HCT116 (cell line): ENCODE results near the gene PRSS58. TPM values are rescaled to one million over a fixed set of nuclear protein-coding genes. Genes with fewer than 3 reads are reported as not detected.

Source experiments
- ATAC-seq: fragments of 200-7000 bp; cut with Tn5 transposase; 2 replicates; pipeline ENCODE4 v1.9.1; 2020; ENCODE audit warnings: mild to moderate bottlenecking, moderate library complexity
- Bru-seq: library from RNA; stranded (reverse); fragments of 400-500 nt; gene quantifications from one replicate; lab custom pipeline; 2021; lab: Mats Ljungman, UMichigan
- BruChase-seq, 2 experiments: library from RNA; stranded (reverse); fragments of 400-500 nt; gene quantifications; one replicate each; lab custom pipeline; 2021; lab: Mats Ljungman, UMichigan
- BruUV-seq: library from RNA; stranded (reverse); fragments of 400-500 nt; replicated peaks from 2 replicates; lab custom pipeline; 2021; lab: Mats Ljungman, UMichigan
- CTCF ChIA-PET: fragments of 300-600 bp; sonication (Branson Sonifier 250); formaldehyde crosslinking; loops from one replicate; lab custom pipeline; 2021; ENCODE audit warnings: antibody characterized with exemption; lab: Charles Lee
- POLR2A ChIA-PET: fragments of 300-600, 350-600 bp; sonication (Branson Sonifier 250); formaldehyde crosslinking; loops from one replicate; lab custom pipeline; 2021; ENCODE audit warnings: antibody characterized with exemption; lab: Charles Lee
- RAD21 ChIA-PET, 2 experiments: fragments of 300-600 bp; sonication (Branson Sonifier 250); formaldehyde crosslinking; loops; one replicate each; lab custom pipeline; 2023; ENCODE audit warnings: low total read pairs in 2 of 2; ENCODE audit not compliant: uncharacterized antibody in 2 of 2, unreplicated experiment in 2 of 2, low non-redundant PET in 1 of 2; lab: Charles Lee
- DNase-seq: peaks from one replicate; pipeline ENCODE4 v3.0.0-alpha.2; 2010; ENCODE audit warnings: low read depth, low spot score
- H2AFZ ChIP-seq: fragments of 200-600 bp; shearing (Covaris generic), sonication (generic); 2 replicates; pipeline ENCODE4 v1.6.1; 2017; ENCODE audit warnings: low read depth, mixed run types, mixed read lengths, antibody characterized with exemption, low read length; ENCODE audit not compliant: poor library complexity, severe bottlenecking
- H3K27ac ChIP-seq: 2 replicates; pipeline ENCODE4 v1.5.1; 2012; ENCODE audit warnings: low read depth, low read length
- H3K27me3 ChIP-seq: fragments of 200-600 bp; sonication (generic); 2 replicates; pipeline ENCODE4 v1.6.1; 2016; ENCODE audit warnings: mixed run types, low read length, mixed read lengths; ENCODE audit not compliant: insufficient read depth
- H3K36me3 ChIP-seq, 2 experiments: fragments of 200-500 bp in 1 of 2; fragments of 200-600 bp in 1 of 2; sonication (Bioruptor generic) in 1 of 2; sonication (generic) in 1 of 2; 2 replicates each; pipeline versions ENCODE4 v1.5.1 to v1.6.1; 2014 to 2016; ENCODE audit warnings: low read length in 2 of 2, inconsistent platforms in 1 of 2, mixed read lengths in 1 of 2, mixed run types in 1 of 2; ENCODE audit not compliant: insufficient read depth in 2 of 2, control insufficient read depth in 1 of 2
- H3K4me1 ChIP-seq, 2 experiments: fragments of 200-600 bp in 1 of 2; sonication (generic) in 1 of 2; 2 replicates each; pipeline versions ENCODE4 v1.5.1 to v1.6.1; 2012 to 2017; ENCODE audit warnings: low read length in 2 of 2, inconsistent platforms in 1 of 2, mild to moderate bottlenecking in 1 of 2, mixed read lengths in 1 of 2, mixed run types in 1 of 2, moderate library complexity in 1 of 2; ENCODE audit not compliant: insufficient read depth in 2 of 2, control insufficient read depth in 1 of 2
- H3K4me2 ChIP-seq: fragments of 200-600 bp; sonication (generic); 2 replicates; pipeline ENCODE4 v1.6.1; 2017; ENCODE audit warnings: mixed run types, low read length, mixed read lengths
- H3K4me3 ChIP-seq, 2 experiments: fragments of 200-600 bp in 1 of 2; sonication (generic) in 1 of 2; replicated peaks in 1 of 2; 2 replicates each; pipeline ENCODE4 v1.5.1; 2011 to 2016; ENCODE audit warnings: low read length in 2 of 2, control low read depth in 1 of 2, low read depth in 1 of 2, mild to moderate bottlenecking in 1 of 2, mixed read lengths in 1 of 2, mixed run types in 1 of 2
- H3K79me2 ChIP-seq: fragments of 200-600 bp; sonication (generic); 2 replicates; pipeline ENCODE4 v1.6.1; 2017; ENCODE audit warnings: mild to moderate bottlenecking, mixed run types, low read length, moderate library complexity, mixed read lengths; ENCODE audit not compliant: insufficient read depth
- H3K9ac ChIP-seq: fragments of 200-600 bp; sonication (generic); 2 replicates; pipeline ENCODE4 v1.6.1; 2016; ENCODE audit warnings: low read length, mixed read lengths
- H3K9me2 ChIP-seq: fragments of 200-600 bp; sonication (generic), shearing (Covaris generic); 2 replicates; pipeline ENCODE4 v1.6.1; 2017; ENCODE audit warnings: mixed run types, mild to moderate bottlenecking, moderate library complexity; ENCODE audit not compliant: insufficient read depth
- H3K9me3 ChIP-seq, 2 experiments: fragments of 200-500 bp in 1 of 2; fragments of 200-600 bp in 1 of 2; sonication (Bioruptor generic) in 1 of 2; sonication (generic) in 1 of 2; 2 replicates each; pipeline ENCODE4 v1.6.1; 2014 to 2017; ENCODE audit warnings: low read length in 2 of 2, mixed read lengths in 2 of 2, inconsistent platforms in 1 of 2, low read depth in 1 of 2, mild to moderate bottlenecking in 1 of 2, mixed run types in 1 of 2, moderate library complexity in 1 of 2; ENCODE audit not compliant: control insufficient read depth in 1 of 2, insufficient read depth in 1 of 2
- H4K20me1 ChIP-seq: fragments of 200-600 bp; sonication (generic), shearing (Covaris generic); 2 replicates; pipeline ENCODE4 v1.6.1; 2017; ENCODE audit warnings: mixed run types, mild to moderate bottlenecking, moderate library complexity; ENCODE audit not compliant: insufficient read depth
- ATF3 ChIP-seq: IDR thresholded peaks from 2 replicates; pipeline ENCODE4 v1.6.1; 2012
- CBX3 ChIP-seq: IDR thresholded peaks from 2 replicates; pipeline ENCODE4 v1.6.1; 2012; ENCODE audit warnings: low read depth
- EGR1 ChIP-seq: IDR thresholded peaks from 2 replicates; pipeline ENCODE4 v1.6.1; 2012; ENCODE audit warnings: low read depth
- ELF1 ChIP-seq: IDR thresholded peaks from 2 replicates; pipeline ENCODE4 v1.6.1; 2012; ENCODE audit warnings: low read depth, borderline replicate concordance
- EZH2 ChIP-seq: fragments of 200-600 bp; sonication (generic); IDR thresholded peaks from 2 replicates; pipeline ENCODE4 v1.6.1; 2017; ENCODE audit warnings: antibody characterized with exemption, mixed run types
- EZH2phosphoT487 ChIP-seq: fragments of 200-600 bp; IDR thresholded peaks from 2 replicates; pipeline ENCODE4 v1.6.1; 2018; ENCODE audit warnings: antibody characterized with exemption, borderline replicate concordance
- FOSL1 ChIP-seq: IDR thresholded peaks from 2 replicates; pipeline ENCODE4 v1.6.1; 2012; ENCODE audit warnings: low read depth
- POLR2AphosphoS5 ChIP-seq: IDR thresholded peaks from 2 replicates; pipeline ENCODE4 v1.6.1; 2011; ENCODE audit warnings: mild to moderate bottlenecking, low read depth, low read length, moderate library complexity
- RAD21 ChIP-seq: IDR thresholded peaks from 2 replicates; pipeline ENCODE4 v1.6.1; 2012; ENCODE audit warnings: low read depth, mild to moderate bottlenecking
- SIN3A ChIP-seq: IDR thresholded peaks from 2 replicates; pipeline ENCODE4 v1.6.1; 2012; ENCODE audit warnings: low read depth
- SP1 ChIP-seq: IDR thresholded peaks from 2 replicates; pipeline ENCODE4 v1.6.1; 2012; ENCODE audit warnings: low read depth
- YY1 ChIP-seq: IDR thresholded peaks from 2 replicates; pipeline ENCODE4 v1.6.1; 2011; ENCODE audit warnings: low read length, low read depth, moderate library complexity, mild to moderate bottlenecking; ENCODE audit not compliant: insufficient replicate concordance; ENCODE audit errors: extremely low read depth
- ZBTB33 ChIP-seq: IDR thresholded peaks from 2 replicates; pipeline ENCODE4 v1.6.1; 2011; ENCODE audit warnings: mild to moderate bottlenecking, low read length, moderate library complexity; ENCODE audit not compliant: insufficient replicate concordance; ENCODE audit errors: extremely low read depth
- intact Hi-C: fragments of 100-400 bp; cut with micrococcal nuclease; formaldehyde crosslinking; loops from 2 replicates; pipeline ENCODE4 v1.10.0; 2022
- long read RNA-seq: library from polyadenylated mRNA; unstranded; transcript quantifications from one replicate; pipeline ENCODE4 v2.0.0, GENCODE V29; 2021; ENCODE audit not compliant: unreplicated experiment
- polyA plus RNA-seq: library from polyadenylated mRNA; unstranded; fragments of >200 nt; gene quantifications from 2 replicates; pipeline ENCODE4 v1.2.1, GENCODE V29; 2012; ENCODE audit warnings: missing spikeins
- total RNA-seq: library from RNA; stranded (reverse); gene quantifications from one replicate; pipeline ENCODE4 v1.2.1, GENCODE V29; 2021; ENCODE audit not compliant: unreplicated experiment

Gene PRSS58
- not detected for total RNA-seq
- not detected in 2 replicates for polyA plus RNA-seq
- Bru-seq, nascent RNA = not detected
- BruChase-seq, experiment 1, labeled RNA remaining after a 6-hour chase = not detected
- not detected for BruChase-seq, experiment 2, labeled RNA remaining after a 2-hour chase
- long read RNA-seq = 0 reads

- TF ChIP-seq EZH2phosphoT487 (no peak), ELF1 (no peak), FOSL1 (no peak), YY1 (no peak), ATF3 (no peak)
- H3K9me3 ChIP-seq = no peaks in the 10 kb centered on the region
- no peak for DNase-seq
- H3K9me2 ChIP-seq = no peaks in the 10 kb centered on the region
- H3K4me3 ChIP-seq = no peak within 1 kb of the TSS
- ChIA-PET CTCF (no interaction called here), RAD21 (no interaction called here), POLR2A (no interaction called here)
- H4K20me1 ChIP-seq = no peaks in the 10 kb centered on the region
- H3K27me3 ChIP-seq = 0 out of 2 replicates have a peak, but pooled peaks cover 4% of the 10 kb centered on the region
- H3K9ac ChIP-seq = no peak within 1 kb of the TSS
- no peak within 1 kb of the TSS for H3K4me2 ChIP-seq
- H3K4me1 ChIP-seq = no peaks in the 10 kb centered on the region
- H2AFZ ChIP-seq = no peak within 1 kb of the TSS
- BruUV-seq = no TSS peak
- intact Hi-C loops = no loop called here
- H3K79me2 ChIP-seq = no peaks in the 10 kb centered on the region
- ATAC-seq = no peak
- H3K36me3 ChIP-seq = no peaks in the 10 kb centered on the region
- no peak within 1 kb of the TSS for H3K27ac ChIP-seq
These were observed at the start of gene PRSS58 for GRCh38 chr7:142257958-142258357. PRSS58 (minus strand) TSS chr7:142258058; CDS start chr7:142257707, 351 bp downstream.

GRCh38 chr7:142307246-142307900 lies 49.5 kb upstream of the PRSS58 start:
- Histone ChIP-seq H4K20me1 (no peaks in the 10 kb centered on the region), H3K36me3 (no peaks in the 10 kb centered on the region), H3K27me3 (no peaks in the 10 kb centered on the region; the same call in 1 of the 2 replicates), H3K27ac (no peak overlapping the region), H3K4me3 (no peak overlapping the region), H3K9ac (no peak overlapping the region), H3K4me1 (no peaks in the 10 kb centered on the region), H3K9me3 (no peaks in the 10 kb centered on the region), H3K9me2 (no peaks in the 10 kb centered on the region), H3K4me2 (no peak overlapping the region), H3K79me2 (no peaks in the 10 kb centered on the region), H2AFZ (no peak overlapping the region)
- no peak for DNase-seq
- POLR2A ChIA-PET = no interaction called here
- CTCF ChIA-PET = interaction anchor here (1.2 kb wide), 1 partner anchor 13 kb away, joined by 3 read pairs; no protein-coding TSS in a partner anchor
- no peak for ATAC-seq
- RAD21 ChIA-PET = no interaction called here
- no TSS peak for BruUV-seq
- intact Hi-C loops = no loop called here
- TF ChIP-seq EGR1 (no peak), ELF1 (no peak), ZBTB33 (no peak), POLR2AphosphoS5 (no peak), CBX3 (no peak), EZH2 (no peak), FOSL1 (no peak), YY1 (no peak), SP1 (no peak), RAD21 (no peak), SIN3A (no peak)
